HepG2 (cell line): ENCODE measurements around the gene GALR3. TPM values are rescaled to one million over a fixed set of nuclear protein-coding genes. Genes with fewer than 3 reads are reported as not detected.

Experiments used
- ARNT2 ChIP-seq: sonication (generic); formaldehyde crosslinking; IDR thresholded peaks from 2 replicates; pipeline ENCODE4 v1.8.0; 2022; ENCODE audit warnings: mild to moderate bottlenecking, low read depth, missing genetic modification reagents, moderate library complexity
- ASH2L ChIP-seq: fragments of 300-600, 200-600 bp; sonication (generic); IDR thresholded peaks from 2 replicates; pipeline ENCODE4 v1.7.0; 2017; ENCODE audit warnings: low read depth, mild to moderate bottlenecking, moderate library complexity, mixed read lengths, low read length; ENCODE audit not compliant: insufficient read length
- CBFB ChIP-seq: sonication (generic); formaldehyde crosslinking; IDR thresholded peaks from 2 replicates; pipeline ENCODE4 v1.4.0; 2020; ENCODE audit warnings: missing genetic modification reagents
- DNMT1 ChIP-seq: sonication (generic); formaldehyde crosslinking; IDR thresholded peaks from 2 replicates; pipeline ENCODE4 v1.5.1; 2020; ENCODE audit warnings: mild to moderate bottlenecking, missing genetic modification reagents
- ELF1 ChIP-seq: sonication (generic); formaldehyde crosslinking; IDR thresholded peaks from 2 replicates; pipeline ENCODE4 v1.4.0; 2020; ENCODE audit warnings: missing genetic modification reagents
- HCFC1 ChIP-seq: fragments of 150-350 bp; IDR thresholded peaks from 2 replicates; pipeline ENCODE4 v1.6.1; 2014; ENCODE audit warnings: low read depth, low read length
- HNF4G ChIP-seq, 2 experiments: sonication (generic) in 1 of 2; formaldehyde crosslinking in 1 of 2; IDR thresholded peaks; 2 replicates each; pipeline versions ENCODE4 v1.4.0 to v1.6.1; 2011 to 2020; ENCODE audit warnings: borderline replicate concordance in 2 of 2, low read depth in 2 of 2, mild to moderate bottlenecking in 2 of 2, low read length in 1 of 2, missing genetic modification reagents in 1 of 2, moderate library complexity in 1 of 2
- SMARCC2 ChIP-seq: fragments of 450-650 bp; IDR thresholded peaks from 2 replicates; pipeline ENCODE4 v1.6.1; 2017; ENCODE audit warnings: antibody characterized with exemption, mild to moderate bottlenecking
- TBP ChIP-seq: sonication (generic); formaldehyde crosslinking; IDR thresholded peaks from 2 replicates; pipeline ENCODE4 v1.5.0; 2020; ENCODE audit warnings: missing genetic modification reagents
- ZNF24 ChIP-seq: fragments of 450-650 bp; IDR thresholded peaks from 2 replicates; pipeline ENCODE4 v1.6.1; 2017; ENCODE audit warnings: antibody characterized with exemption, mild to moderate bottlenecking
- ZNF326 ChIP-seq: sonication (generic); formaldehyde crosslinking; IDR thresholded peaks from 2 replicates; pipeline ENCODE4 v1.4.0; 2020; ENCODE audit warnings: missing genetic modification reagents, borderline replicate concordance
- ZNF563 ChIP-seq: sonication (generic); formaldehyde crosslinking; IDR thresholded peaks from 2 replicates; pipeline ENCODE4 v1.8.0; 2022; ENCODE audit warnings: mild to moderate bottlenecking, moderate library complexity, missing genetic modification reagents
- ZNF737 ChIP-seq: sonication (generic); formaldehyde crosslinking; IDR thresholded peaks from 2 replicates; pipeline ENCODE4 v1.5.0; 2020; ENCODE audit warnings: missing genetic modification reagents, mild to moderate bottlenecking, borderline replicate concordance
- ZNF879 ChIP-seq: sonication (generic); formaldehyde crosslinking; IDR thresholded peaks from 2 replicates; pipeline ENCODE4 v1.8.1; 2023; ENCODE audit warnings: missing genetic modification reagents
- polyA plus RNA-seq, 8 experiments: library from polyadenylated mRNA; depleted of rRNA in 3 of 8; stranded (reverse) in 7 of 8; unstranded in 1 of 8; fragments of >200 nt; fragmentation: Illumina TruSeq in 4 of 8; extraction: Trizol in 4 of 8; gene quantifications; 2 replicates each; pipeline versions ENCODE4 v1.2.1 to v1.2.3, GENCODE V29; 2011 to 2016; ENCODE audit warnings: low read depth in 4 of 8, missing spikeins in 1 of 8, mixed read lengths in 1 of 8; ENCODE audit not compliant: insufficient read depth in 1 of 8
- total RNA-seq, 5 experiments: library from RNA; depleted of rRNA; stranded (reverse); fragments of >200 nt; fragmentation: Illumina TruSeq; extraction: Trizol; gene quantifications; 2 replicates each; pipeline ENCODE4 v1.2.3, GENCODE V29; 2016; ENCODE audit warnings: low read depth in 1 of 5
- TF ChIP-seq, protein P1 (sequence below): sonication (generic); formaldehyde crosslinking; IDR thresholded peaks from 2 replicates; pipeline ENCODE4; 2020; ENCODE audit warnings: missing genetic modification reagents, mild to moderate bottlenecking, borderline replicate concordance
- TF ChIP-seq, protein P2 (sequence below): sonication (generic); formaldehyde crosslinking; IDR thresholded peaks from 2 replicates; pipeline ENCODE4 v1.4.0; 2020; ENCODE audit warnings: low read depth, missing genetic modification reagents
- TF ChIP-seq, protein P3 (sequence below): sonication (generic); formaldehyde crosslinking; IDR thresholded peaks from 2 replicates; pipeline ENCODE4 v1.5.0; 2020; ENCODE audit warnings: missing genetic modification reagents, mild to moderate bottlenecking, borderline replicate concordance
- TF ChIP-seq, protein P4 (sequence below): sonication (generic); formaldehyde crosslinking; IDR thresholded peaks from 2 replicates; pipeline ENCODE4 v1.4.0; 2020; ENCODE audit warnings: missing genetic modification reagents, borderline replicate concordance

Gene GALR3
- total and polyA plus RNA-seq, 2 of the 13 experiments (the other 11 are each of a cell fraction or from before 2014, with no cell fraction given) = 0.13 TPM; not detected in 1

DNA sequence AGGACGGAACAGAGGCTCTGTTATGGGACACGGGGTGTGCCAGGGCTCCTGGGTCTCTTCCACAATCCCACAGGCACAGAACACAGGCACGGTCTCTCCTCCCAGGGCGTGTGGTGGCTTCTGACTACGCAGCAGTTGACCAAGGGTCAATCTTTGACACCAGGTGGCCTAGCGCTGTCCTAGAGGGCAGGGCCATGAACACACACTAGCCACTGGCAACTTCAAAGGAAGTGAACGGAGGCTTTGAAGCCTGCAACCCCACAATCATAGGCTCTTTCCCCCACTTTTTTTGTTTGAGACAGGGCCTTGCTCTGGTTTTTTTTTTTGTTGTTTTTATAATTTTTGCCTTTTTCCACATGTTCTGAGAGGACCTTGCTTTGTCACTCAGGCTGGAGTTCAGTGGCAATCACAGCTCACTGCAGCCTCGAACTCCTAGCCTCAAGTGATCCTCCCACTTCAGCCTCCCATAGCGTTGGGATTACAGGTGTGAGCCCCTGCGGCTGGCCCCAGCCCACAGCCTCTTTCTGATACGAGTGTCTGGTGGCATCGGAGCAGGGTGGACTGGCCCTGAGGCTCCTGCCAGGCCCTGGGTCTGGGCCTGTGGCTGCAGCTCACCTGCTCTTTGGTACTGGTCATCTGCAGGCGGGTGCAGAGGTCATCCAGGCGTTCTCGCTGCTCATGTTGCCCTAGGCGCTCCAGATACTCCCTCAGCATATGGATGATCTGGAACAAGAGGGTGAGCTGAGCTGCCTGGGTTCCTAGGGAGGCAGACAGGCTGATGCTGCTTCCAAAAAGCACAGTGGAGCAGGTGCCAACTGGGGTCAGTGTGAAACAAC lies 9.1 kb downstream of the GALR3 start (continued):
- TF ChIP-seq CBFB (CRISPR knock-in tag) (no peak), HCFC1 (no peak), SMARCC2 (no peak), ASH2L (no peak), ZNF879 (CRISPR knock-in tag) (no peak), ZNF737 (CRISPR knock-in tag) (no peak), ZNF326 (no peak), ELF1 (CRISPR knock-in tag) (no peak), HNF4G (IDR thresholded peaks at IDR 0.05; ENCODE audit: borderline replicate concordance, low read depth, low read length) (peak; percentile 54), HNF4G (CRISPR knock-in tag; IDR thresholded peaks at IDR 0.05; ENCODE audit: borderline replicate concordance, low read depth) (no peak), TBP (CRISPR knock-in tag) (no peak), ARNT2 (CRISPR knock-in tag) (no peak), ZNF563 (CRISPR knock-in tag) (no peak), ZNF24 (no peak), DNMT1 (CRISPR knock-in tag) (no peak)
- TF ChIP-seq, protein P1, sequence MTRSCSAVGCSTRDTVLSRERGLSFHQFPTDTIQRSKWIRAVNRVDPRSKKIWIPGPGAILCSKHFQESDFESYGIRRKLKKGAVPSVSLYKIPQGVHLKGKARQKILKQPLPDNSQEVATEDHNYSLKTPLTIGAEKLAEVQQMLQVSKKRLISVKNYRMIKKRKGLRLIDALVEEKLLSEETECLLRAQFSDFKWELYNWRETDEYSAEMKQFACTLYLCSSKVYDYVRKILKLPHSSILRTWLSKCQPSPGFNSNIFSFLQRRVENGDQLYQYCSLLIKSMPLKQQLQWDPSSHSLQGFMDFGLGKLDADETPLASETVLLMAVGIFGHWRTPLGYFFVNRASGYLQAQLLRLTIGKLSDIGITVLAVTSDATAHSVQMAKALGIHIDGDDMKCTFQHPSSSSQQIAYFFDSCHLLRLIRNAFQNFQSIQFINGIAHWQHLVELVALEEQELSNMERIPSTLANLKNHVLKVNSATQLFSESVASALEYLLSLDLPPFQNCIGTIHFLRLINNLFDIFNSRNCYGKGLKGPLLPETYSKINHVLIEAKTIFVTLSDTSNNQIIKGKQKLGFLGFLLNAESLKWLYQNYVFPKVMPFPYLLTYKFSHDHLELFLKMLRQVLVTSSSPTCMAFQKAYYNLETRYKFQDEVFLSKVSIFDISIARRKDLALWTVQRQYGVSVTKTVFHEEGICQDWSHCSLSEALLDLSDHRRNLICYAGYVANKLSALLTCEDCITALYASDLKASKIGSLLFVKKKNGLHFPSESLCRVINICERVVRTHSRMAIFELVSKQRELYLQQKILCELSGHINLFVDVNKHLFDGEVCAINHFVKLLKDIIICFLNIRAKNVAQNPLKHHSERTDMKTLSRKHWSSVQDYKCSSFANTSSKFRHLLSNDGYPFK = no peak
- TF ChIP-seq, protein P2, sequence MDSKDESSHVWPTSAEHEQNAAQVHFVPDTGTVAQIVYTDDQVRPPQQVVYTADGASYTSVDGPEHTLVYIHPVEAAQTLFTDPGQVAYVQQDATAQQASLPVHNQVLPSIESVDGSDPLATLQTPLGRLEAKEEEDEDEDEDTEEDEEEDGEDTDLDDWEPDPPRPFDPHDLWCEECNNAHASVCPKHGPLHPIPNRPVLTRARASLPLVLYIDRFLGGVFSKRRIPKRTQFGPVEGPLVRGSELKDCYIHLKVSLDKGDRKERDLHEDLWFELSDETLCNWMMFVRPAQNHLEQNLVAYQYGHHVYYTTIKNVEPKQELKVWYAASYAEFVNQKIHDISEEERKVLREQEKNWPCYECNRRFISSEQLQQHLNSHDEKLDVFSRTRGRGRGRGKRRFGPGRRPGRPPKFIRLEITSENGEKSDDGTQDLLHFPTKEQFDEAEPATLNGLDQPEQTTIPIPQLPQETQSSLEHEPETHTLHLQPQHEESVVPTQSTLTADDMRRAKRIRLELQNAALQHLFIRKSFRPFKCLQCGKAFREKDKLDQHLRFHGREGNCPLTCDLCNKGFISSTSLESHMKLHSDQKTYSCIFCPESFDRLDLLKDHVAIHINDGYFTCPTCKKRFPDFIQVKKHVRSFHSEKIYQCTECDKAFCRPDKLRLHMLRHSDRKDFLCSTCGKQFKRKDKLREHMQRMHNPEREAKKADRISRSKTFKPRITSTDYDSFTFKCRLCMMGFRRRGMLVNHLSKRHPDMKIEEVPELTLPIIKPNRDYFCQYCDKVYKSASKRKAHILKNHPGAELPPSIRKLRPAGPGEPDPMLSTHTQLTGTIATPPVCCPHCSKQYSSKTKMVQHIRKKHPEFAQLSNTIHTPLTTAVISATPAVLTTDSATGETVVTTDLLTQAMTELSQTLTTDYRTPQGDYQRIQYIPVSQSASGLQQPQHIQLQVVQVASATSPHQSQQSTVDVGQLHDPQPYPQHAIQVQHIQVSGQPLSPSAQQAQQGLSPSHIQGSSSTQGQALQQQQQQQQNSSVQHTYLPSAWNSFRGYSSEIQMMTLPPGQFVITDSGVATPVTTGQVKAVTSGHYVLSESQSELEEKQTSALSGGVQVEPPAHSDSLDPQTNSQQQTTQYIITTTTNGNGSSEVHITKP (CRISPR knock-in tag) = no peak
- TF ChIP-seq, protein P3, sequence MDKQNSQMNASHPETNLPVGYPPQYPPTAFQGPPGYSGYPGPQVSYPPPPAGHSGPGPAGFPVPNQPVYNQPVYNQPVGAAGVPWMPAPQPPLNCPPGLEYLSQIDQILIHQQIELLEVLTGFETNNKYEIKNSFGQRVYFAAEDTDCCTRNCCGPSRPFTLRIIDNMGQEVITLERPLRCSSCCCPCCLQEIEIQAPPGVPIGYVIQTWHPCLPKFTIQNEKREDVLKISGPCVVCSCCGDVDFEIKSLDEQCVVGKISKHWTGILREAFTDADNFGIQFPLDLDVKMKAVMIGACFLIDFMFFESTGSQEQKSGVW = no peak
- TF ChIP-seq, protein P4, sequence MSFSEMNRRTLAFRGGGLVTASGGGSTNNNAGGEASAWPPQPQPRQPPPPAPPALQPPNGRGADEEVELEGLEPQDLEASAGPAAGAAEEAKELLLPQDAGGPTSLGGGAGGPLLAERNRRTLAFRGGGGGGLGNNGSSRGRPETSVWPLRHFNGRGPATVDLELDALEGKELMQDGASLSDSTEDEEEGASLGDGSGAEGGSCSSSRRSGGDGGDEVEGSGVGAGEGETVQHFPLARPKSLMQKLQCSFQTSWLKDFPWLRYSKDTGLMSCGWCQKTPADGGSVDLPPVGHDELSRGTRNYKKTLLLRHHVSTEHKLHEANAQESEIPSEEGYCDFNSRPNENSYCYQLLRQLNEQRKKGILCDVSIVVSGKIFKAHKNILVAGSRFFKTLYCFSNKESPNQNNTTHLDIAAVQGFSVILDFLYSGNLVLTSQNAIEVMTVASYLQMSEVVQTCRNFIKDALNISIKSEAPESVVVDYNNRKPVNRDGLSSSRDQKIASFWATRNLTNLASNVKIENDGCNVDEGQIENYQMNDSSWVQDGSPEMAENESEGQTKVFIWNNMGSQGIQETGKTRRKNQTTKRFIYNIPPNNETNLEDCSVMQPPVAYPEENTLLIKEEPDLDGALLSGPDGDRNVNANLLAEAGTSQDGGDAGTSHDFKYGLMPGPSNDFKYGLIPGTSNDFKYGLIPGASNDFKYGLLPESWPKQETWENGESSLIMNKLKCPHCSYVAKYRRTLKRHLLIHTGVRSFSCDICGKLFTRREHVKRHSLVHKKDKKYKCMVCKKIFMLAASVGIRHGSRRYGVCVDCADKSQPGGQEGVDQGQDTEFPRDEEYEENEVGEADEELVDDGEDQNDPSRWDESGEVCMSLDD (CRISPR knock-in tag) = no peak
